ENCODE measurements around the gene VWA5B2. TPM values are rescaled to one million over a fixed set of nuclear protein-coding genes. Genes with fewer than 3 reads are reported as not detected.

The VWA5B2 gene
- polyA plus RNA-seq, 1 donor, result 0.40 TPM

GRCh38 chr3:184223946-184224345 is 5.4 kb upstream of the VWA5B2 start:
- DNase-seq (ENCODE audit: low read depth), result no peak

GRCh38 chr3:184227481-184227935 is 1.9 kb upstream of the VWA5B2 start:
- DNase-seq (ENCODE audit: low read depth), result no peak

- DNase-seq (ENCODE audit: low read depth), result no peak
Measured at GRCh38 chr3:184228376-184229137, 828 bp upstream of the VWA5B2 start.

GRCh38 chr3:184230081-184230602 is 757 bp downstream of the VWA5B2 start:
- no peak for DNase-seq (ENCODE audit: low read depth)

- no peak for DNase-seq (ENCODE audit: low read depth)
Measured at GRCh38 chr3:184230603-184231528, 1.5 kb downstream of the VWA5B2 start.

GRCh38 chr3:184231671-184232070 is 2.3 kb downstream of the VWA5B2 start:
- no peak for DNase-seq (ENCODE audit: low read depth)

- DNase-seq (ENCODE audit: low read depth), result no peak
Measured at GRCh38 chr3:184233127-184233843, 3.9 kb downstream of the VWA5B2 start.

- DNase-seq (ENCODE audit: low read depth), result no peak
Measured at GRCh38 chr3:184234224-184234623, 4.8 kb downstream of the VWA5B2 start.

- no peak for DNase-seq (ENCODE audit: low read depth)
Measured at GRCh38 chr3:184234671-184235380, 5.4 kb downstream of the VWA5B2 start.

- no peak for DNase-seq (ENCODE audit: low read depth)
Measured at GRCh38 chr3:184235381-184236032, 6.1 kb downstream of the VWA5B2 start.

- no peak for DNase-seq (ENCODE audit: low read depth)
Measured at GRCh38 chr3:184236033-184236410, 6.6 kb downstream of the VWA5B2 start.

GRCh38 chr3:184236636-184237035 is 7.3 kb downstream of the VWA5B2 start:
- no peak for DNase-seq (ENCODE audit: low read depth)

GRCh38 chr3:184237211-184237610 is 7.8 kb downstream of the VWA5B2 start:
- no peak for DNase-seq (ENCODE audit: low read depth)

GRCh38 chr3:184237807-184238206 is 8.4 kb downstream of the VWA5B2 start:
- DNase-seq (ENCODE audit: low read depth), result no peak

- no peak for DNase-seq (ENCODE audit: low read depth)
Measured at GRCh38 chr3:184238246-184238818, 8.9 kb downstream of the VWA5B2 start.

GRCh38 chr3:184239221-184239620 is 9.8 kb downstream of the VWA5B2 start:
- DNase-seq (ENCODE audit: low read depth), result no peak

- no peak for DNase-seq (ENCODE audit: low read depth)
Measured at GRCh38 chr3:184239708-184240107, 10.3 kb downstream of the VWA5B2 start.

GRCh38 chr3:184240384-184241140 is 11.2 kb downstream of the VWA5B2 start:
- DNase-seq (ENCODE audit: low read depth), result no peak

- DNase-seq (ENCODE audit: low read depth), result no peak
Measured at GRCh38 chr3:184241141-184241446, 11.7 kb downstream of the VWA5B2 start.
